H9 (cell line): ENCODE data around the gene CFL1. TPM values are rescaled to one million over a fixed set of nuclear protein-coding genes. Genes with fewer than 3 reads are reported as not detected.
A peak's percentile ranks its signal among the peaks of the same experiment; 100 is the strongest.

Experiments used
- DNase-seq: peaks from one replicate; pipeline ENCODE4 v3.0.0-alpha.2; 2017
- H2AFZ ChIP-seq: one replicate; pipeline ENCODE4 v1.6.1; 2013; ENCODE audit warnings: mild to moderate bottlenecking, low read length, control low read depth, moderate library complexity
- H2AK5ac ChIP-seq: 2 replicates; pipeline ENCODE4 v1.6.1; 2013; ENCODE audit warnings: low read length, control low read depth, mixed read lengths; ENCODE audit not compliant: insufficient read length
- H2BK120ac ChIP-seq: one replicate; pipeline ENCODE4 v1.6.1; 2013; ENCODE audit warnings: low read depth, mild to moderate bottlenecking, low read length, control low read depth, inconsistent platforms; ENCODE audit not compliant: poor library complexity, severe bottlenecking
- H2BK12ac ChIP-seq: 2 replicates; pipeline ENCODE4 v1.6.1; 2013; ENCODE audit warnings: low read length, control low read depth, mixed read lengths, low read depth; ENCODE audit not compliant: insufficient read length
- H2BK15ac ChIP-seq: 2 replicates; pipeline ENCODE4 v1.6.1; 2013; ENCODE audit warnings: low read depth, low read length, control low read depth
- H2BK20ac ChIP-seq: one replicate; pipeline ENCODE4 v1.6.1; 2013; ENCODE audit warnings: low read depth, mild to moderate bottlenecking, low read length, control low read depth, inconsistent platforms; ENCODE audit not compliant: poor library complexity, severe bottlenecking
- H2BK5ac ChIP-seq: 2 replicates; pipeline ENCODE4 v1.6.1; 2013; ENCODE audit warnings: low read length, control low read depth, mixed read lengths; ENCODE audit not compliant: insufficient read length
- H3K14ac ChIP-seq: 2 replicates; pipeline ENCODE4 v1.6.1; 2013; ENCODE audit warnings: low read length, control low read depth; ENCODE audit not compliant: insufficient read depth
- H3K18ac ChIP-seq: 2 replicates; pipeline ENCODE4 v1.6.1; 2013; ENCODE audit warnings: low read depth, mild to moderate bottlenecking, mixed read lengths, low read length, control low read depth; ENCODE audit not compliant: insufficient read length
- H3K23ac ChIP-seq: 2 replicates; pipeline ENCODE4 v1.6.1; 2013; ENCODE audit warnings: low read length, control low read depth, mixed read lengths, low read depth; ENCODE audit not compliant: insufficient read length
- H3K23me2 ChIP-seq: 2 replicates; pipeline ENCODE4 v1.6.1; 2013; ENCODE audit warnings: low read depth, mild to moderate bottlenecking, mixed read lengths, low read length, control low read depth; ENCODE audit not compliant: insufficient read length, poor library complexity, severe bottlenecking
- H3K27ac ChIP-seq: 2 replicates; pipeline ENCODE4 v1.5.1; 2013; ENCODE audit warnings: low read length, control low read depth, mixed read lengths, low read depth; ENCODE audit not compliant: insufficient read length
- H3K27me3 ChIP-seq: 2 replicates; pipeline ENCODE4 v1.6.1; 2013; ENCODE audit warnings: low read length, control low read depth, inconsistent platforms; ENCODE audit not compliant: insufficient read depth
- H3K4ac ChIP-seq: 2 replicates; pipeline ENCODE4 v1.6.1; 2013; ENCODE audit warnings: low read depth, mild to moderate bottlenecking, control low read depth, inconsistent platforms, low read length, moderate library complexity
- H3K4me1 ChIP-seq: 2 replicates; pipeline ENCODE4 v1.6.1; 2013; ENCODE audit warnings: low read length, control low read depth, inconsistent platforms; ENCODE audit not compliant: insufficient read depth
- H3K4me2 ChIP-seq: 2 replicates; pipeline ENCODE4 v1.6.1; 2013; ENCODE audit warnings: low read length, control low read depth, mixed read lengths; ENCODE audit not compliant: insufficient read length, insufficient read depth
- H3K56ac ChIP-seq: 2 replicates; pipeline ENCODE4 v1.6.1; 2013; ENCODE audit warnings: low read depth, mild to moderate bottlenecking, mixed read lengths, low read length, control low read depth; ENCODE audit not compliant: insufficient read length
- H3K79me1 ChIP-seq: 2 replicates; pipeline ENCODE4 v1.6.1; 2013; ENCODE audit warnings: low read depth, mild to moderate bottlenecking, moderate library complexity, low read length, control low read depth, inconsistent platforms; ENCODE audit not compliant: insufficient read depth, poor library complexity, severe bottlenecking
- H3K79me2 ChIP-seq: 2 replicates; pipeline ENCODE4 v1.6.1; 2013; ENCODE audit warnings: low read length, control low read depth, inconsistent platforms; ENCODE audit not compliant: insufficient read depth
- H3K9ac ChIP-seq: 2 replicates; pipeline ENCODE4 v1.6.1; 2013; ENCODE audit warnings: low read length, control low read depth, mixed read lengths; ENCODE audit not compliant: insufficient read length; ENCODE audit errors: extremely low read depth
- H3K9me3 ChIP-seq: one replicate; pipeline ENCODE4 v1.6.1; 2013; ENCODE audit warnings: low read depth, low read length, inconsistent platforms; ENCODE audit not compliant: control insufficient read depth
- H3T11ph ChIP-seq: one replicate; pipeline ENCODE4 v1.6.1; 2013; ENCODE audit warnings: mild to moderate bottlenecking, low read length, control low read depth, inconsistent platforms
- H4K20me1 ChIP-seq: one replicate; pipeline ENCODE4 v1.6.1; 2013; ENCODE audit not compliant: control insufficient read depth, insufficient read length, insufficient read depth
- H4K5ac ChIP-seq: 2 replicates; pipeline ENCODE4 v1.6.1; 2013; ENCODE audit warnings: low read depth, mild to moderate bottlenecking, mixed read lengths, low read length, control low read depth; ENCODE audit not compliant: insufficient read length
- H4K8ac ChIP-seq: replicated peaks from 2 replicates; pipeline ENCODE4 v1.6.1; 2013; ENCODE audit warnings: low read length, control low read depth, mixed read lengths, low read depth; ENCODE audit not compliant: insufficient read length
- H4K91ac ChIP-seq: 2 replicates; pipeline ENCODE4 v1.6.1; 2013; ENCODE audit warnings: low read depth, mild to moderate bottlenecking, moderate library complexity, mixed read lengths, low read length, control low read depth; ENCODE audit not compliant: insufficient read length
- H3K27ac Mint-ChIP-seq, 3 experiments: 2 replicates in 2 of 3; 3 replicates in 1 of 3; pipeline ENCODE4 v1.8.0; 2020 to 2021; ENCODE audit warnings: mixed read lengths in 3 of 3, mild to moderate bottlenecking in 1 of 3, moderate library complexity in 1 of 3
- H3K27me3 Mint-ChIP-seq: 2 replicates; pipeline ENCODE4 v1.8.0; 2021; ENCODE audit warnings: low read depth, mild to moderate bottlenecking, moderate library complexity, mixed read lengths
- H3K36me3 Mint-ChIP-seq, 3 experiments: 2 replicates in 2 of 3; 3 replicates in 1 of 3; pipeline ENCODE4 v1.8.0; 2020 to 2021; ENCODE audit warnings: low read depth in 3 of 3, mixed read lengths in 3 of 3; ENCODE audit not compliant: insufficient read depth in 1 of 3
- H3K4me1 Mint-ChIP-seq, 2 experiments: 2 replicates each; pipeline ENCODE4 v1.8.0; 2020; ENCODE audit warnings: mixed read lengths in 2 of 2
- H3K4me3 Mint-ChIP-seq, 2 experiments: 2 replicates in 1 of 2; 3 replicates in 1 of 2; pipeline ENCODE4 v1.8.0; 2020 to 2021; ENCODE audit warnings: mild to moderate bottlenecking in 2 of 2, mixed read lengths in 2 of 2, moderate library complexity in 1 of 2
- H3K9me3 Mint-ChIP-seq, 2 experiments: 2 replicates in 1 of 2; 3 replicates in 1 of 2; pipeline ENCODE4 v1.8.0; 2020; ENCODE audit warnings: mild to moderate bottlenecking in 2 of 2, mixed read lengths in 2 of 2, moderate library complexity in 1 of 2
- WGBS: extraction: QIAGEN DNeasy Blood & Tissue Kit; methylation state at CpG from one replicate; pipeline ENCODE4 v1.1.7; 2013; ENCODE audit warnings: missing lambda C conversion rate, low lambda C conversion rate, mixed read lengths; ENCODE audit not compliant: insufficient read length; ENCODE audit errors: extremely low coverage; 5-methylcytosine and 5-hydroxymethylcytosine counted together
- total RNA-seq: library from RNA; stranded (reverse); gene quantifications from 2 replicates; pipeline ENCODE4 v1.2.1, GENCODE V29; 2021
- TF ChIP-seq, protein P1 (sequence below): fragments of 200-600 bp; sonication (generic); conservative IDR thresholded peaks from 3 replicates; pipeline ENCODE4 v1.8.0; 2021; ENCODE audit warnings: antibody characterized with exemption, mild to moderate bottlenecking

Gene CFL1
- total RNA-seq, 1 experiment from 2014 or later, result 1,107 TPM

DNA sequence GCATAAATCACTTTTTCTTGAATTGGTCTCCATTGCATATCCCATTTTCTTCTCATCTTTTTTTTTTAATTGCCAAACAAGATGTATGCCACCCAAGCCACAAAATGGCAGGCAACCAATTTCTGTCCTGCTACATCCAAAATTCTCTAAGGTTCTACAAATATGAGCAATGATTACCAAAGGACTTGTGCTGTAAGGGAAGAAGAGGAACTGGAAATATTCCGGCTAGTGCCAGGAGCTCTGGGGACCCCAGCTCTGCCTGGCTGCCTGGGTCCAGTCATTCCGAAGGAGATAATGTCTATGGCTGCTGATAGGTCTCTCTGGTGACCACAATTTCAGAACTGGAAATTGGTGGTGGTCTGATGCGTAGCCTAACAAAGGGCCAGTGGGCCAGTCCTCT, 41.3 kb downstream of the CFL1 start:
- Histone ChIP-seq H2BK20ac (no peak overlapping the region), H3K9me3 (no peaks in the 10 kb centered on the region), H3K4me2 (no peak overlapping the region), H3K14ac (no peak overlapping the region), H4K91ac (no peak overlapping the region), H2AK5ac (no peak overlapping the region), H3K23me2 (peaks cover 3% of the 10 kb centered on the region), H2BK120ac (no peak overlapping the region), H3K4me1 (no peaks in the 10 kb centered on the region), H3K79me1 (no peaks in the 10 kb centered on the region), H3K79me2 (no peaks in the 10 kb centered on the region), H2BK12ac (no peak overlapping the region), H4K20me1 (no peaks in the 10 kb centered on the region), H3T11ph (no peak overlapping the region), H3K18ac (no peak overlapping the region), H2BK15ac (no peak overlapping the region), H3K27ac (no peak overlapping the region), H3K4ac (no peak overlapping the region), H2BK5ac (no peak overlapping the region), H4K8ac (no peak overlapping the region), H3K56ac (no peak overlapping the region), H3K27me3 (no peaks in the 10 kb centered on the region), H4K5ac (no peak overlapping the region), H2AFZ (no peak overlapping the region), H3K9ac (no peak overlapping the region), H3K23ac (no peak overlapping the region)
- H3K9me3 Mint-ChIP-seq, result no peaks in the 10 kb centered on the region
- H3K36me3 Mint-ChIP-seq, result no peaks in the 10 kb centered on the region; a peak in 1 of 7 replicates
- H3K27ac Mint-ChIP-seq, result no peak overlapping the region
- no CpG with 5 or more reads among the region's 3 CpGs for WGBS
- H3K27me3 Mint-ChIP-seq, result peaks cover 33% of the 10 kb centered on the region
- DNase-seq, result no peak
- H3K4me3 Mint-ChIP-seq, result peak overlapping the region; percentile 55 to 84; a peak in 1 of 5 replicates
- TF ChIP-seq, protein P1, sequence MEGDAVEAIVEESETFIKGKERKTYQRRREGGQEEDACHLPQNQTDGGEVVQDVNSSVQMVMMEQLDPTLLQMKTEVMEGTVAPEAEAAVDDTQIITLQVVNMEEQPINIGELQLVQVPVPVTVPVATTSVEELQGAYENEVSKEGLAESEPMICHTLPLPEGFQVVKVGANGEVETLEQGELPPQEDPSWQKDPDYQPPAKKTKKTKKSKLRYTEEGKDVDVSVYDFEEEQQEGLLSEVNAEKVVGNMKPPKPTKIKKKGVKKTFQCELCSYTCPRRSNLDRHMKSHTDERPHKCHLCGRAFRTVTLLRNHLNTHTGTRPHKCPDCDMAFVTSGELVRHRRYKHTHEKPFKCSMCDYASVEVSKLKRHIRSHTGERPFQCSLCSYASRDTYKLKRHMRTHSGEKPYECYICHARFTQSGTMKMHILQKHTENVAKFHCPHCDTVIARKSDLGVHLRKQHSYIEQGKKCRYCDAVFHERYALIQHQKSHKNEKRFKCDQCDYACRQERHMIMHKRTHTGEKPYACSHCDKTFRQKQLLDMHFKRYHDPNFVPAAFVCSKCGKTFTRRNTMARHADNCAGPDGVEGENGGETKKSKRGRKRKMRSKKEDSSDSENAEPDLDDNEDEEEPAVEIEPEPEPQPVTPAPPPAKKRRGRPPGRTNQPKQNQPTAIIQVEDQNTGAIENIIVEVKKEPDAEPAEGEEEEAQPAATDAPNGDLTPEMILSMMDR, result no peak
- H3K4me1 Mint-ChIP-seq, result peaks cover 0 to 8% of the 10 kb centered on the region in 2 experiments; a peak in 1 of 4 replicates
